GM18502 (cell line): ENCODE results near the gene TOB1.

ENCODE experiments used
- ATAC-seq: cut with Tn5 transposase; IDR thresholded peaks from one replicate; pipeline ENCODE4 v1.9.1; 2021; ENCODE audit warnings: mild to moderate bottlenecking; ENCODE audit not compliant: unreplicated experiment, poor library complexity

The TOB1 gene

DNA sequence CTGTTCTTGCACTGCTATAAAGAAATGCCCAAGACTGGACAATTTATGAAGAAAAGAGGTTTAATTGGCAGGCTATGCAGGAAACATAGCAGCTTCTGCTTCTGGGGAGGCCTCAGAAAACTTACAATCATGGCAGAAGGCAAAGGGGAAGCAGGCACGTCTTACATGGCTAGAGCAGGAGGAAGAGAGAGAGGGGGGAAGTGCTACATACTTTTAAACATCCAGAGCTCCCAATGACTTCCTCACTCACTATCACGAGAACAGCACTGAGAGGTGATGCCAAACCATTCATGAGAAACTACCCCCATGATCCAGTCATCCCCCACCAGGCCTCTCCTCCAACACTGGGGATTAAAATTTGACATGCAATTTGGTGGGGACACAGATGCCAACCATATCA lies 17.4 kb downstream of the TOB1 start:
- no peak for ATAC-seq

DNA sequence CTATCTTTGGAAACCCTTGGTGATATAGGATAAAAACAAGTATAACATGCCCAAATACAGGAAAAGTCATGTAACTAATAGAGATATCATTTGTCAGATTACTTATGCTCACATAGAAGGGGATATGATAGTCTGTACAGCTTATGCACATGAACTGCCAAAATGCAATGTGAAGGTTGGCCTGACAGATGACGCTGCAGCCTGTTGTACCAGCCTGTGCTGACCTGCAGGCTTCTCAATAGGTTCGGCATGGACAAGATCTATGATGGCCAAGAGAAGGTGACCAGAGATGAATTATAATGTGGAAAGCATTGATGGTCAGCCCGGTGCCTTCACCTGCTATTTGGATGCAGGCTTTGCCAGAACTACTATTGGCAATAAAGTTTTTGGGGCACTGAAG lies 18.1 kb downstream of the TOB1 start:
- ATAC-seq = no peak

DNA sequence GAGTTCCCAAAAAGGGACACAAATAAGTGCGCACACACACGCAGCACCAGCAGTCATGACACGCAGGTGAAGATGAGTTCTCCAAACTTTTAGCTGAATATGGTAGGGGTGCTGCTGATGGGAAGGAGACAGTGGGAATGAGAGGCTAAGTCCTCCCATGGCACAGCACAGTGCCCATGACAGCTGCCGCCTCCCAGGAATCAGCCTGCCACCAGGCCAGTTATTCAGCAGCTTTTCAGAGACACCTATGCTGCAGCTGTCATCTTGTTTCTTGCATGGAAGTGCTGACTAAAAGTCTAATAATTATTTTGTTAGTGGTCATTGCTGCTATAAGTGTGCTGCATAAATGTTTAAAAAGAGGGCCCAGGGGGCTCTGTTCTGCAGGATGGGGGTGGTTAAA lies 18.6 kb downstream of the TOB1 start:
- no peak for ATAC-seq

DNA sequence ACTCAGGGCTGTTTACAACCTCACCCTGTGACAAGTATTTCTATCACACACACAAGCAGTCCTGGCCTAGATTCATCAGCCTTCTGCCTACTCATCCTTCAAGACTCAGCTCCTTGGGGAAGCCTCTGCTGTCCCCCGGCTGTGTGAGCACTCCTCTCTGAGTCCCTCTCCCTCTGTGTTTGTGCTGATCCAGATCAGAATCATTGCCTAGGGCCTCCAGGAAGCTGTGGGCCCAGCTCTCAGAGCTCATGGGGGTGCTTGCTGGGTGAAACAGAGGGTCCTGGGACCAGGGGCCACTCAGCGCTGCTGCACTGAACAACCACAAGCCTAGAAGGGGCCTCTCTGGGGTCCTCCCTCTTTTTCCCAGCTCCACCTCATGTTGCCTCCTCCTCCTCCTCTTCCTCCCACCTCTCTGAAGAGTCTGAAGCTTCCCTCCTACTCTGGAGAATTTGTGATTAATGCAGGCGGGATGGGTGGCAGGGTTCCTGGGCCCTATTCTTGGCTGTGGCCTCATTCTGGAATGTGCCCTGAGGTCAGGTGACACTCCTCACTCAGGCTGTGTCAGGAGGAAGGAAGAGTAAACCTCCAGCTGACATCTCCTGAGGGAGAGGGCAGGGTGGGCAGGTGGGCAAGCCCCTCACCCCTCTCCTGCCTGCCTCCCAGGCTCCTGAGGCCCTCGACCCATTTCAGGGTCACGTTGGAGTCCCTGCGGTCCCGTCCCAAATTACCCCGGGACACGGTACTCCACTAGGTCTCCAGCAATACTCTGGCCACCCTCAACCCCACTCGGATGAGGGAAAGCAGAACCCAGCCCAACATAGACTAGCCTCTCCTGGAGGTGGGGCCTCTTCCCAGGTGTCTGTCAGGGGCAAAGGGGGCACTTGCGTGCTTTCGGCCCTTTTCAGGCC lies 20.7 kb downstream of the TOB1 start:
- ATAC-seq = no peak

DNA sequence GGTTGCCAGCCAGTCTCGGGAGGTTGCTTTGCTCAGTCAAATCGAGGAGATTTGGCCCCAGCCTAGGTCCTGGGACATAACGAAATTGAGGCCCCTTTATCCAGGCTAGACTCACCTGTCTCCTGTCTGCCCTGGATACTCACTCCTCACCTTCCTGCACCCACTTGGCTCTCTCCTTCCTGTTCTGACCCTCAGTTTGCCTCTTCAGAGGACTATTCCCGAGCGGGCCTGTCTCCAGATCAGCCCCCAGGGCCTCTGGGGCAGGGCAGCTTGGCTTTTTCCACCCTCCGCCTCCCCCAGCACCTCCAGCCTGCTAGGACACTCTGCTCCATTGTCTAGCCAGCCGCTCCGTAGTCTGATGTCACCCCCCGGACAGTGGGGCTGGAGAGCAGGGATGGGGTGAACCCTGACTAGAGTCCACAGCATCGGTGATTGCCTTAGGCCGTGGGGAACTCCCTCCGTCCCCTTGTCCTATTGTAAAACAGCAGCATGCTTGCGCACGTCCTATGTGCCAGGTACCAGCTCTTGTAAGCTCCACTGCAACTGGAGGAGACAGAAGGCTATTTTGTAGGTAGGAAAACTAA lies 21.9 kb downstream of the TOB1 start:
- ATAC-seq = no peak

DNA sequence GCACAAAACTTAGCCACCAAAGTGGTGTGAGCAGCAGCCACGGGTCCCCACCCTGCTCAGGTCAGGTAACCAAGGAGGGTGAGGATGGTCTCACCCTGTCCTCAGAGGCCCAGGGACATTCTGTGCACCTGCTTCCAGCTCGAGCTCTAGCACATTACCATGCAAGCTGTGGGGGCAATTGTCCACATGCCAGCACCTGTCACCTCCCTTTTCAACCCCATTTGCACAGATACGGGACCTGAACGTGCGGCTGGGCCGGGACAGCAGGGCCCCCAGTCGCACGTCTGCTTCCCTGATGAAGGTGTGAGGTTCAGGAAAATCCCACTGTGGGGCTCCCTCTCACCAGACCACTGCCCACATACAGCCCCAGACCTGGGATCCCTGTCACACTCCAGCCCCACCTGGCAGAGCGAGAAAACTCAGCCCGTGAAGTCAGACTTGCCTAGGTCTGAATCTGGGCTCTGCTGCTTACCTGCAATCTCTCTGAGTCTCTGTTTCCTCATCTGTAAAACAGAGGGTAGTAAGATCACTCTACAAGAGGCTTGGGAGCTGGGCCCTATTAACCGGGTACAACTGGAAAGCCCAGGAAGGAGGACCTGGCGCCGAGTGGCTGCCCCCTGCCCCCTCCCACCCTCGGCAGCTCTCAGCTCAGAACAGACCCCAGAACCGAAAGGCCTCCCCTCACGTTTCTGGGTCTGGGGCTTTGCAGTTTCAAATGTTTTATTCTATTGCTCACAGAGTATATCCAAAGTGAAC lies 22.8 kb downstream of the TOB1 start:
- ATAC-seq = no peak

DNA sequence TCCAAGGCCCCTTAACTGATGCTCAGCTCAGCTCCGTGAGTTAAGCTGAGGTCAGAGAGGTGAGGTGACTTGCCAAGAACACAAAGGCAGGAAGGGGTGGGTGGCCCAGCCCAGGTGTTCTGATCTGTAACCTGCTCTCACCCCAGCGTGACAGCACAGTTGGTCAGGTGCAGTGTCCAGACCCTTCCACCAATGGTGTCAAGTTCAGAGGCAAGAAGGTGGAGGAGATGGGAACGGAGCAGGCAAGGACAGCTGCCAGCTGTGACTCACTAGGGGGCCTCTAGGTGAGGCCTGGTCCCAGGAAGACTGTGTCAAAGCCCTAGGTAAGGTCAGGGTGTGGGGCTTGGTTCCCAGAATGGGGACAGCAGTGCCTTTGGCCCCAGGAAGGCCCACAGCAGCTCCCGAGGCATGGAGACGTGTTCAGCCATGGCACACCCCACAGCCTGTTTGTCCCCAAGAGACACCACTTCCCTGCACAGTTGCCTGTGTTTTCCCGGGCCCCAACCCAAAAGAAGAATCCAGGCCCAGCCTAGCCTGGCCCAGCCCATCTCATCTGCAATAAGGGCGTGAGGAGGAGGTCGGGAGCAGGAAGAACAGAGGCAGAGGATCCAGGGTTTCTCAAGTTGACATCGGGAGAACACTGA lies 23.5 kb downstream of the TOB1 start:
- ATAC-seq = no peak

DNA sequence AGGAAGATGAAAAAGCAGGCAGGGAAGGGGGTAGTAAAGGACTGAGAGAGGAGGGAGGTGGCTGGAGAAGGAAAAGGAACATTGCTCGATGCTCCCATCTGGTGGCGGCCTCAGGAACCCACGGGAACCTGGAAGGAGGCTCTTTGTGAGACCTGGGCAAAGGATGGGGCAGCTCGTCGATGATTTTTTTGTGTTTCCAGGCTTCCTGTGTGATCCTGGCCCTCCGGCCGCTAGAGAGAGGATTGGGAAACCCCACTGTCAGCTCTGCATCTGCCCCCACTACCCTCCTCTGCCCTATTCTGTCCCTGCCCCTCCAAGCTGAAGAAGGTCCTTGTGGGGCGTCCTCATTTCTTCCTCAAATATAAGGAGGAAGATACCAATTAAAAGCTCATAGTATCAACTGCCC lies 24.2 kb downstream of the TOB1 start:
- ATAC-seq = no peak

DNA sequence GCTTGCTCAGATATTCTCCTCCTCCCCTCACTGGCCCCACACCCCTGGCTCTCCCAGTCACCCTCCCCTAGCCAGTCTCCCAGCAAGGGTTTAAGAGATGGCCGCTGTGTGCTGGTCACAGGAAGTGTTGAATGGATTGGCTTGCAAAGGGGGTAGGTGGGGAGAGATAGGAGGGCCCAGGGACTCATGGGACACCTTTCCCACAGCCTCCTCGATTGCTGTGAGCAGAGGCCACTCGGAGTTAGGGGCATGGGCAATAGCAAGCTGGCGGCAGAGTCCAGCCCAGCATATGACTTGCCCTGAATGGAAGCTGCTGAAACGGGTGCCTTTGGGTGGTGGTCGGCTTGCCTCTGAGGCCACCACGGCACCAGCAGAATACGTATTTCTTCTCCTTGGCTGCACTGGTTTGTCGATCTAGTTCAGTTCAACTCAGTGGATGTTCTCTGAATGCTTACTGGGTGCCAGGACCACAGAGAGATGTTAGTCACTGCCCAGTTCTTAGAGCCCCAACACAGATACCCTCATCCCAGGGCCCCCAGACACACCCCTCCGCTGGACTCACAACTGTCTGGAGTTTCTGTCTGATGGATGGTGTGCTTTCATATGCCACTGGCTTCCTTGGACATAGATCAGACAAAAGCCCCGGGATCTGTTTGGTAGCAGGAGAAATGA lies 24.7 kb downstream of the TOB1 start:
- ATAC-seq = no peak

DNA sequence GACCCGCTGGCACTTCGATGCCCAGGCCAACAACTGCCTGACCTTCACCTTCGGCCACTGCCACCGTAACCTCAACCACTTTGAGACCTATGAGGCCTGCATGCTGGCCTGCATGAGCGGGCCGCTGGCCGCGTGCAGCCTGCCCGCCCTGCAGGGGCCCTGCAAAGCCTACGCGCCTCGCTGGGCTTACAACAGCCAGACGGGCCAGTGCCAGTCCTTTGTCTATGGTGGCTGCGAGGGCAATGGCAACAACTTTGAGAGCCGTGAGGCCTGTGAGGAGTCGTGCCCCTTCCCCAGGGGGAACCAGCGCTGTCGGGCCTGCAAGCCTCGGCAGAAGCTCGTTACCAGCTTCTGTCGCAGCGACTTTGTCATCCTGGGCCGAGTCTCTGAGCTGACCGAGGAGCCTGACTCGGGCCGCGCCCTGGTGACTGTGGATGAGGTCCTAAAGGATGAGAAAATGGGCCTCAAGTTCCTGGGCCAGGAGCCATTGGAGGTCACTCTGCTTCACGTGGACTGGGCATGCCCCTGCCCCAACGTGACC lies 25.8 kb downstream of the TOB1 start:
- ATAC-seq = no peak

DNA sequence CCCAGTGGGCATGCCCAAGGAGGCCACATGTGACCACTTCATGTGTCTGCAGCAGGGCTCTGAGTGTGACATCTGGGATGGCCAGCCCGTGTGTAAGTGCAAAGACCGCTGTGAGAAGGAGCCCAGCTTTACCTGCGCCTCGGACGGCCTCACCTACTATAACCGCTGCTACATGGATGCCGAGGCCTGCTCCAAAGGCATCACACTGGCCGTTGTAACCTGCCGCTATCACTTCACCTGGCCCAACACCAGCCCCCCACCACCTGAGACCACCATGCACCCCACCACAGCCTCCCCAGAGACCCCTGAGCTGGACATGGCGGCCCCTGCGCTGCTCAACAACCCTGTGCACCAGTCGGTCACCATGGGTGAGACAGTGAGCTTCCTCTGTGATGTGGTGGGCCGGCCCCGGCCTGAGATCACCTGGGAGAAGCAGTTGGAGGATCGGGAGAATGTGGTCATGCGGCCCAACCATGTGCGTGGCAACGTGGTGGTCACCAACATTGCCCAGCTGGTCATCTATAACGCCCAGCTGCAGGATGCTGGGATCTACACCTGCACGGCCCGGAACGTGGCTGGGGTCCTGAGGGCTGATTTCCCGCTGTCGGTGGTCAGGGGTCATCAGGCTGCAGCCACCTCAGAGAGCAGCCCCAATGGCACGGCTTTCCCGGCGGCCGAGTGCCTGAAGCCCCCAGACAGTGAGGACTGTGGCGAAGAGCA lies 26.4 kb downstream of the TOB1 start:
- no peak for ATAC-seq

DNA sequence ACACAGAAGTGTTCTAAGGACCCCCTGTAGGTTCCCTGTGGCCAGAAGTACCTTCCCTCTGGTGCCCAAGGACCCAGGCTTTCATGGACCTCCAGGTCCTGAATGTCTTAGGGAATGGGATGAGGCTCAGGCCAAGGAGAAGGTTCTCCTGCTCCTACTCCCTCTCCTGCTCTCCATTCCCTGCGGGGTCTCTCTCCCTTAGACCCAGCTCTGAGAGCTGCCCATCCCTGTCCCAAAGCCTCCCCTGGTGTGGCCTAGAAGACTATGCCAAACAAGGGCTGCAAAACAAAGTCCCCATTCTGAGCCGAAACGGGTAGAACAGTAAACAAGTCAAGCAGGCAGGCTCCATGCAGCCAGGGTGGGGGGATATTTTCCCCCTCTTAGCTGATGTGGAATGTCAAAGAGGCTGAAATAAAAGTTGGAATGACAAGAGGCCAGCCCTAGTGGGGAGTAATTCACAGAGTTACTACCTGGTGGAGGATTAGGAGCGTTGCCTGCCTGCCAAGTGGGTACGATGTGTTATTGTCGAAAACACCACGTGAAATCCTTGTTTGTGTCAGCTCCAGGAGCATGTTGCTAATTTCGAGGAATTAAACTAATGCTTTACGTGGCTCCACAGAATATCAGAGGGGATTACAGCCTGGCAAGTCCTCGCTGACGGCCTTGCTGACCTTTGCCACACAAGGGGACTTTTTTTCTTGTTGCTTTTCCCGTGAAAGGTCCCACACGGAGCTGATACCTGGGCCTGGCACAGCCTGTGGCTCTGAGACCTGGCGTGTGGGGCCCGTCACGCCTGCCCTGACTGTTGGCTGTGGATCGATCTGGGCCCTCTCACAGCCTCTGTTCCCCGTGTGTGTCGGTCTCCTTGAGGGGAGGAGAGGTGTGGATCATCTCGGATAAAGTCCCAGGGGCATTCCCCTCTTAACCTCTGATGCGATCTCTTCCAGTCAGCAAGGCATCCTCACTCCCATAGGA lies 27.9 kb downstream of the TOB1 start:
- no peak for ATAC-seq

DNA sequence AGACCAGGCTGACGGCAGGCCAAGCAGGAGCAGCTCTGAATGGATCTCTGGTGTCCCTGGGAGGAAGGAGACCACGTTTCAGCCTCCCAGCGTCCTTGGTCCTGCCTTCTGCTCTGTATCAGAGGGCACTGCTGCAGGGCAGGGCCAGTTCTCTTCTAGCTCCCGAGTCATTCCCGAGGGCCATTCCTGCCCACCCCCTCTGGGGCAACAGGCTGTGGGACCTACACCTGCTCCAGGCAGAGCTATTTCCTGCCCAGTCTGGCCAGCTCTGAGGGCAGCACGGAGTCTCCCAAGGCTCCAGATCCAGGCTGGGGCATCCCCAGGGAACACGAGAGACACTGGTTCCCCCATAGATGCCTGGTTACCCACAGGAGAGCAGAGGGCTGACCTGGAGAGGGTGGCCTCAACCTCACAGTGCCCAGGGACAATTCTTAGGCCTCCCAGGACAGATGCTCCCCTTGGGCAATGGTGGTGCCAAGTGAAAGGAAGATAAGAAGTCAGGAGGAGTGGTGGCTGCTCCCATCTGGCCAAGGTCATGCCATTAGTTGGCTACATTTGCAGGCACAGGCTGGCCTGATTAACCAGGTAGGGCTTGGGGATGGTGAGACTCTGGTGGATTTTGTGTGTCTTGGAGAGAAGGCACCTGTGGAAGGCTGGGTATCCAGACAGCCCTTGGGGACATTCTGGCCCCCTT lies 28.7 kb downstream of the TOB1 start:
- ATAC-seq = no peak

DNA sequence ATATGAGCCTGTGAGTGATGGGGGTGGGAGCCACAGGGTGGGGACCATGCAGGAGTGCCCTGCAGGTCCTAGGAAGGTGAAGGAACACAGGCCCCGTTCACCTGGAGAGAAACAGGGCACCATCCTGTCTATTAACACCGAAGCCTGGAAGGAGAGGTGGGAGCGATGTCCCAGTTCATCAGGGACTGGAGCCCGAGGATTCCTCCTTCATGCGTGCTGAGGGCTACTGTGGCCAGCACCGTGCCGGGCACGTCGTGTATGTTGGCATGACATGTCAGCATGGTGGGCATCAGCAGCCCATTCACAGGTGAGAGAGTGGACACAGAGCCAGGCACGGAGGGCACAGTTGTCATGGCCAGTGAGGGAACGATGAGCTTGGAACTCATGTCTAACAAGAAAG lies 29.3 kb downstream of the TOB1 start:
- no peak for ATAC-seq

DNA sequence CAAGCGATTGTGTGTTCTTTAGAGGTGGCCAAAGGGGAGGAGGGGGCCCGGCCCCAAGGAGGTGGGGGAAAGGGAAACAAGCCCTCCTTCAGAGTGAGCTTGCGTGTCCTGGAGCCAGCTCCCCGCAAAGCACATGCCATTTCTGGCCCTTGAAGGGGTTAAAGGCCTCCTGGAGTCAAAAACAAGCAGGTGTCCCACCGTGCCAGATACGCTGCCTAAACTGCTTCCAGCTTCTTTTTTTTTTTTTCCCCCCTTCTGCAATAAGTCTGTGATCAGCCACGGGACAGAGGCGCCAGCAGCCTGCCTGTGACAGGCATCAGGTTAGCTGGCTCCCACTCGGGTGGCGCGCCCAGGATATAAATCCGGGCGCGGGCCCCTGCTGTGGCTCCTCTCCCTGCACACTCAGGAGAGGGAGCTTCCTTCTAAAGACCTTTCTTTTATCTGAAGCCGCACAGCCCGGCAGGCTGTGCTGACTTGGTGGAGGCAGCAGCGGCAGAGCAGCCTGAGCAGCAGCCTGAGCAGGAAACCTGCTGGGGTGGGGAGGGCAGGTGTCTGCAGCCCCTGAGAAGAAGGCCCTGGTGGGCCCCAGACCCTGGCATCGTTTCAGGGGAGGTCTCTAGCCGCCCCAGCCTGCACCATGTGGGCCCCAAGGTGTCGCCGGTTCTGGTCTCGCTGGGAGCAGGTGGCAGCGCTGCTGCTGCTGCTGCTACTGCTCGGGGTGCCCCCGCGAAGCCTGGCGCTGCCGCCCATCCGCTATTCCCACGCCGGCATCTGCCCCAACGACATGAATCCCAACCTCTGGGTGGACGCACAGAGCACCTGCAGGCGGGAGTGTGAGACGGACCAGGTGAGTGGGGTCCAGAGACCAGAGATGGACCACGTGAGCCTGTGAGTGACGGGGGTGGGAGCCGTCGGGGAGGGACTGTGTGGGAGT lies 30.6 kb downstream of the TOB1 start, which contains the start of gene WFIKKN2:
TSS of gene WFIKKN2 (plus strand) at position 286 of the 934 bp plus-strand sequence. CDS start at position 638, 352 bp downstream.
- no peak for ATAC-seq
